Inferior parietal cortex (tissue), 1 donor: ENCODE measurements around the gene SCN3A.

ENCODE experiments used
- DNase-seq: peaks from one replicate; pipeline ENCODE4 v3.0.0-alpha.2; 2016; ENCODE audit errors: extremely low spot score

The SCN3A gene

DNA sequence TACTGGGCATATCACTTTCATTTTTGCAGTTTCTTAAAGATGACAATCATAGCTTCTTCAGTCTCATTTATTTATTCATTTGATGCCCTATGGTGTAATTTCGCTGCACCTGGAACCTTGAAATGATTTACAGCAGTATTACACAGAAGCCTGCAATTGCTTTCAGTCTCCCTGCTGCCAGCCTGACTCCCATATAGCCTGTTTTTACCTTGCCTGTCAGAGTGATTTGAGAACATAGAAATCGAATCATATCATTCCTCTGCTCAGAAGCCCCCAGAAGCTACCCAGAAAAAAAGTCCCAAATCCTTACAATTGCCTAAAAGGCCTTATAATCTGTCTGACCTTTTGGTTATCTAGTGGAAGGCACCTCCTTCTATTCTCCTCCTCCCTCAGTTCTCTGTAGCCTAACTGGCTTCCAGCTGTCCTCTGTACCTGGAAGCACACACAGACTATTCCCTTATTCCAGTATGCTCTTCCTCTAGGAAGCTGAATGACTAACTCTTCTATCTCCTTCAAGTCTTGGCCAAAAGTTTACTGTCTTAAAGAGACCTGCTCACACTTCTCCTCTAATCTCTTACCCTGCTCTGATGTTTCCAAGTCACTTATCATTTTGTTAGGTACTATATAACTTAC is 12.6 kb downstream of the SCN3A start:
- no peak for DNase-seq

- DNase-seq: no peak
Observed at GRCh38 chr2:165185633-165186032, 18.2 kb downstream of the SCN3A start.

DNA sequence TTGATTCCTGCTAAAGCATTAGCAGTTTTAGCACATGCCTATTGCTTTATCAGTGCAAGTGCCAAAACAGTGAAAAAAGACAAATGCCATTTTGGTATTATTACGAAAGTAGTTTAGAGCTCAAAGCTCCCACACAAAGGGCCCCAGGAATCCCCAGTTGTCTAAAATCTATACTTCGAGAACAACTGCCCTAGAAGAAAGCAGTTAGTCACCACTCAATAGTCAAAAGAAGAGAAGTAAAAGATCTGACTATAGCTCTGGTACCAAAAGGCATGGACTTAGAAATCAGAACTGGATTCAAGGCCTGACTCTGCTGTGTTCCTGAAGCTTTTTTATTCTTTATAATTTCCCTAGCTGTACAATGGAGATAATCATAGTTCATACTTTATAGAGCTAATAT is 21.8 kb downstream of the SCN3A start:
- DNase-seq: no peak

GRCh38 chr2:165176780-165177179 is 27.1 kb downstream of the SCN3A start:
- DNase-seq: no peak

DNA sequence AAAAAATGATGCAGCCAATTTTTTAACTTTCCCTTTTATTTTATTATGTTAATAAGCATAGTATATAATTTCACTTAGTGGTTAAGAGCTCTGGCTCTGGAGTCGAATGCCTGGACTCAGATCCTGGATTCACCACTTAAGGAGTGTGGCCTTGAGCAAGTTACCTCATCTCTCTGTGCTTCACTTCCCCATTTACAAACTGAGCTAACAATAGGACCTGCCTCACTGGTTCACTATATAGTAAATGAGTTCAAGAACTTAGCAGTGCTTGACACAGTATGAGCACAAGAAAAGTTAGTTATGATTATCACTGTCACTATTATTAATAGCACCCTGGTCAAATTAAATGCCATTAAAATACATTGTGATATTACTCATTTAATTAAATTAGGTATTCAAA is 30.6 kb downstream of the SCN3A start:
- DNase-seq: no peak

GRCh38 chr2:165164201-165164600 is 39.6 kb downstream of the SCN3A start:
- DNase-seq: no peak

DNA sequence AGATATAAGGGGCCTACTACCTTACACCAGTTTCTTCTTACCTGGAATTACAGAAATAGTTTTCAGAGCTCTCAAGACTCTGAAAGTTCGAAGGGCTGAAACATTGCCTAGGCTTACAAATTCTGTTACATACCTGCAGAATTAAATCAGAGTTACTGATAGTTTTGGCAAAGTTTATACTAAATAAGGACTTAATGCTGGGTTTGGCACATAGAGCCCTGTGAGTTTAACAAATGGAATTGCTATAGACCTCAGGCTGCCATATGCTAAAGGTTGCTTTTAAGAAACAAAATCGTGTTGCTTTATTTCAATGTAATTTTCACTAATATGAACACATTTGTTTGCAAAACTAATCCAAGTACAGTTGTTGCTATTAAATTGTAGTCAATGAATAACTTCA is 40.1 kb downstream of the SCN3A start:
- no peak for DNase-seq

- no peak for DNase-seq
Observed at GRCh38 chr2:165162466-165162865, 41.4 kb downstream of the SCN3A start.

GRCh38 chr2:165161510-165161909 is 42.3 kb downstream of the SCN3A start:
- no peak for DNase-seq

- no peak for DNase-seq
Observed at GRCh38 chr2:165157160-165157559, 46.7 kb downstream of the SCN3A start.

DNA sequence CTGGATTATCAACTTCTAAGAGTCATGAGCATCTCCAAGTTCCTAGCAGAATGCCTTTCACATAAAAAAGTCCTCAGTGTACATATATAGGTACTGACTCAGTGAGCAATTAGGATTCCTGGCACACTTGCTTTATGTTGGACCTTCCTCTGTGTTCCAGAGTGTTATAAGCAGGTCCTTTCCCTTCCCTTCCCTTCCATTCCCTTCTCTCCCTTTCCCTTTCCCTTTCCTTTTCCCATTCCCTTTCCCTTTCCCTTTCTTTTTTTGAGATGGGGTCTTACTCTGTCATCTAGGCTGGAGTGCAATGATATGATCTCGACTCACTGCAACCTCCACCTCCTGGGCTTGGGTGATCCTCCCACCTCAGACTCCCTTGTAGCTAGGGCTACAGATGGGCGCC is 48.7 kb downstream of the SCN3A start:
- no peak for DNase-seq

DNA sequence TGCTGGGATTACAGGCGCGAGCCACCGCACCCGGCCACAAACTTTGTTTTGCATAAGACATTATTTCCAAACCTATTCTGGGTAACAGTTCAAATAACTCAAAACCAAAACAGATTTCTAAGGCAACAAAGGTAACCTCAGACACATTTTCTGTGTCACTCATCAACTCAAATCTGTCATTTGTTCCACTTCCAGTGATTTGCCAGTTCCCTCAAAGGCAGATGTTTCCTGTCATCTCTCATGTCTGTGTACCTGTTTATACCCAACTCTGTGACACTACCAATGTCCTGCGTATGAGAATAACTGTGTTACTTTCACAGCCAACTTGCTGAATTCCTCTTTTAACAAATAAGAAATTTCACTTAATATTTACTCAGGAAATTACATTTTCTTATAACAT is 54.4 kb downstream of the SCN3A start:
- no peak for DNase-seq

GRCh38 chr2:165147186-165148045 is 56.4 kb downstream of the SCN3A start:
- DNase-seq: no peak

GRCh38 chr2:165144315-165144714 is 59.5 kb downstream of the SCN3A start:
- no peak for DNase-seq

DNA sequence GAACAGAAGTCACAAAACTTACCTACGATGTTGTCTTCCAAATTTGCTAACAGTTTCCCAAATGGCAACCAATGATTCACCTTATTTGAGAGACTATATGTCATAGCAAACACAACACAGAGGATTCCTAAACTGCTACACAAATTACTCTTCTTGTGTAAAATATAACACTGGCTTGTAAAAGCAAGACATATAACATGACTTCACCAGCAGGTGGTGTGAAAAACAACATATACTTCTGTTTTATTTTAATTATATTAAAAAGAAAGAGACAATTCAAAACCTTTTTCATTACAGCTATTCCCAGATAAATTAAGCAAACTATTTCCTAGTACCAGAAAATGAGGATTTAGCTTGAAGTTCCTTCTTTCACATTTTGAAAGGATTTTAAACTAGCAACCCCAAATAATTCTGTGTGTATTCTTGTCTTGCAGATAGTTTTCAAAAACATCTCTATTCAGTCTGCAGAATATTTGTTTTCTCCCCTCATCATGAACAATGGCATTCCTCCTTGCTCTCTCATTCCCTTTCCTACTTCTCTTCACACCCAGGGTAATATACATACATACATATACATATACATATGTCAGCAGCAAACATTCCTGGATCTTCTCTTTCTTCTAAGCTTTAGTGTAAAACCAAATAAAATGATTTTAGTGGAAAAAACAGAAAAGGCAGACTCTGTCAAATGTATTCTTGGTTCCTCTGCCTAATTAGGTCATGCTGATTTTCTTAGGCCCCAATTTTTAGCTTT is 62.1 kb downstream of the SCN3A start:
- DNase-seq: no peak

GRCh38 chr2:165126244-165126643 is 77.6 kb downstream of the SCN3A start:
- DNase-seq: no peak

DNA sequence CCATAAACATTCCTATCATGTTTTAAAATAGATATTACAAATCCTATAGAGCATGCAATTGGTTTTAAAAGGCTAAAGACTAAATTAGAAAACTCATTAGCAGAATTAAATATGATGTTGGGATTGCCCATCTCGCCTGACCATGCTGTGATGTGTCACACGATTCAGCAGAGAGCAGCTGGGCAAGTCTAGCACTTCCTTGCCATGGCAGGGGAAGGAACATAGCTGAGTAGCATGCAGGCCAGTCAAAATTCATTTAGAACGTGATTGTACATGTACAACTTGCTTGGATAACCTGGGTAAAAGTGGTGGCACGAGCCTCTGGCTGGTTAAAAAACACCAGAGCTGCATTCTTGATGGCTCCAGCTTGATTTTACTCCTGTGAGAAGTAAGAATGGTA is 81.3 kb downstream of the SCN3A start:
- no peak for DNase-seq

DNA sequence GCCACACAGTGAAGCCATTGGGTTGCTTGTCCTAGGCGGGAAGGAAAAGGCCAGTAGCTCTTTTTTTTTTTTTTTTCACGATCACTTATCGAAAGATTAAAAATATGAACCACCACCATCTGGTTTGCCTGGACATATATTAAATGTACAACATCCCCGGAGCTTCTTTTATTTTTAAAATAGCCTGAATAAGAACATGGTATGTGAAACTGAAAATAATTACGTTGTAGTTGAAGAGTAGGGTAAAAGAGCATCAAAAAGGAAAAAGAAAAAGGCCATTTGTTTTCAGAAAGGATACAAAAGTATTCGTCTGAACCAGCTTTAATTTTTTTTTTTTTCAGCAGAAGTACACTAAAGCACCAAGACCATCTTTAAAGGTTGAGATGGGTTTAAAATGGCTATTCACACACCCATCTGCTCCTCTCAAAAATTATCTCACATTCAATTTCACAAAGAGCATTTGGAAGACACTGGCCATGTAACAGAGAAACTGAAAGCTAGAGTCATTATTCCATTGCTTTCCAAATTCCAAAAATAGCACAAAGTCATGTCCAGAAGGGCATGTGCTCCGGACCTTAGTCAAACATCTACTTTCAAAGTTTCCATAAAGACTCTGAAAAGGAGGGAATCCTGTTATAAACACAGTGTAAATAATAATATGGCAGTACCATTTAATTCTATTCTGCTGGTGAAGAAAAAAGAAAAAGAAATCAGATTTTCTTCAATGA is 82.9 kb downstream of the SCN3A start:
- DNase-seq: no peak

DNA sequence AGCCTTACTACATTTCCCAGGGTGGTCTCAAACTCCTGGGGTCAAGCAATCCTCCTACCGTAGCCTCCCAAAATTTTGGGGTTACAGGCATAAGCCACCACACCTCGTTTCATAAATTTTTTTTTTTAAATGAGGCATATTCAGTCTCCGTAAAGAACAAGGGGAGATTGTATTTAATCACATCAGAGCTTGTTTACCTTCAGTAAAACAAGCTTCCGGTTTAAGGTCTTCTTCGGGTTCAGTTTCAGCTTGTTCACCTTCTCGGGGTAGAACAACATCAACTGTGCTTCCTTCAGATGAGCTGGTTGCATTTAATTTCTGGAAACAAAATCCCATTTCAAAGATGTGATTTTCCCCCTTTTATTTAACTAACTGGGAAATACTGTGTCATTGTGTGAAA is 88.6 kb downstream of the SCN3A start:
- no peak for DNase-seq

GRCh38 chr2:165114346-165114939 is 89.4 kb downstream of the SCN3A start:
- DNase-seq: peak; percentile 14

- DNase-seq: peak; percentile 11
Observed at GRCh38 chr2:165113414-165113813, 90.4 kb downstream of the SCN3A start.

DNA sequence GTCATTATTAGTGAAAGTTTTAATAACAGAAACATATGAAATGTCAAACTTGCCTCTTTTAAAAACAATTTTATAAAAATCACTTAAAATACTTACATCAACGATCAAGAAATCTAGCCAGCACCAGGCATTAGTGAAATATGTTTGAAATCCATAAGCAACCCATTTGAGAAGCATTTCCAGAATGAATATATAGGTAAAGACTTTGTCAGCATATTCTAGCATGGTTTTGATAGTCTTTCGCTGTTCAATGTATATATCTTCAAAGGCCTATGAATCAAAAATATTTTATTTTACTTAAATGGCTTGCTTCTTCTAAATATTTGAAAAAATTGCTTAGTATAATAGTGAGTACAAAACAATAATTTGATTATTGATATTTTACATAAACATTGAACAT is 91.1 kb downstream of the SCN3A start:
- no peak for DNase-seq
